Endothelial cell of coronary artery (primary cell): Measurements from ENCODE around the gene NCAN. TPM values are rescaled to one million over a fixed set of nuclear protein-coding genes. Genes with fewer than 3 reads are reported as not detected.

ENCODE experiments used
- total RNA-seq: library from RNA; depleted of rRNA; stranded (reverse); fragments of >200 nt; gene quantifications from 2 replicates; pipeline ENCODE4 v1.2.3, GENCODE V29; 2014

Gene NCAN
- not detected in 2 replicates for total RNA-seq

DNA sequence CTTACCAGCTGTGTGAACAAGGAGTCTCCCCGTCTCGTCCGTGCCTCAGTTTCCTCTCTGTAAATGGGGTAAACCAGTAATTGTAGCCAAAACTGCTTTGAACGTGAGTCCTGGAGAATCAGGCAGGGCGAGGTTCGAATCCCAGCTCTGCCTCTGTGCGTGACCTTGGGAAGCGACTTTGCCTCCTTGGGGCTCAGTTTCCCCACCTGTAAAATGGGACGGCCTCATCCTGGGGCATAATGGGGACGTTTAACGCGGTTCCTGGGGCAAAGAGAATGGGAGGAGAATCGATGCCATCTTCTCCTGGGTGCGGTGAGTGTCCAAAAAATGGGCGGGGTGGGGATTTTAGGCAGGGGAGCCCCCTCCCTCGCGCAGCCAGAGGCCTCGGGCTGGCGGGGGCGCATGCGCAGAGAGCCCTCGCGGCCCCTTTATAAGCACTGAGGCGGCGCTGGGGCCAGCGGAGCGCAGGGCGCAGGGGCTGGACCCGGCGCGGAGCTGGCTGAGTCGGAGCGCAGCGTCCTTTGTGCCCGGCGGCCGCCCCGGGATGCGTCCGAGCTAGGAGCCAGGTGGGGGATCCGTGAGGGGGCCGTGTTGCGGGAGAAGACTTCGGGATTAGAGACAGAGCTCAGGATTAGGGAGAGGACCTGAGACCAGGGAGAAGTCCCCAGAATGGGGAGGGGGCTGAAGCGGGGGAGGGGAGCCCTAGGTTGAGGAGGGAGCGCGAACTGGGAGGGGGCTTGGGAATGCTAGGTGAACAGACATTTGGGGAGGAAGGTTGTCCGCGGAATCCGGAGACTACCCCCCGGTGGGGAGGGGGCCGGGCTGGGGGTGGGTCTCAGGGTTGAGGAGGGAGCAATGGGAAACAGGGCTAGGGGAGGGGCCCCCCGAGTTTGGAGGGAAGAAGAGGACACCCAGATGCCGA lies at the start of gene NCAN:
TSS of gene NCAN (plus strand) at position 460 of the 922 bp plus-strand sequence. CDS start 4,996 bp downstream, outside the sequence.

DNA sequence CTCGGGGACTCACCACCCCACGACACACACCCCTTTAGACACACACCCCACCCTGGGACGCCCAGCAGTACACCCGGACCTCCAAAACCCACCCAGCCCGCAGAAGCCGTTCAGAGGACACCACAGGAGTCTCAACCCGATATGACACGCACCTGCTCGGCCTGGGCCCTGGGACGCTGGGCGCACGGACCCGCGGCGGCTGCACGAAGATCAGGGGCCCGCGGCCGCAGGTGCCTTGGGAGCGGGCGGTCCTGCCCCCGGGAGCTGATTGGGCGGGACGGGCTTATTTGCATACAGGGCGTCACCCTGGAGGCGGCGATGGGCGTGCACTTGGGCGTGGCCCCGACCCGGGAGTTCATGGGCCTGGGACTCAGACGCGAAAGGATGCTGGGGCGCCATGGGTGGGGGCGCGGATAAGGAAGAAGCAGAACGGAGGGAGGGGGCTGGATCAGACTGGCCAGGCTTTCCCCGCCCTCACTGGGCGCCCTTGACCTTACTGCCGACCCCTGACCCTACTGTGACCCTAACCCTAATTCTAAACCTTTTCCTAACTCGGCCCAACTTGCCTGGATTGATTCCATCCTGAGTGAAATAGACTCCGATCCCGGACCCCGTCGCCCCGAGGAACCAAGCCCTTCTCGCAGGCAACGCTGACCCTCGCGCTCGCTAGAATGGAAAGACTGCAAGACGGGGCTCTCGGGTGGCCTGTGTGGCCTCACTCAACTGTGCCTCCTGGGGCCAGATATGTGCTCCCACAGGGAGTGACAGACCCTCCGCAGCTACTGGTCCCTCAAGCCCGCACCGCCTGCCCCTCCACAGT lies 41.5 kb upstream of the NCAN start, which contains the start of gene MEF2B:
TSS of gene MEF2B (minus strand) at position 211 of the 820 bp plus-strand sequence. CDS start 19,528 bp downstream, outside the sequence.

DNA sequence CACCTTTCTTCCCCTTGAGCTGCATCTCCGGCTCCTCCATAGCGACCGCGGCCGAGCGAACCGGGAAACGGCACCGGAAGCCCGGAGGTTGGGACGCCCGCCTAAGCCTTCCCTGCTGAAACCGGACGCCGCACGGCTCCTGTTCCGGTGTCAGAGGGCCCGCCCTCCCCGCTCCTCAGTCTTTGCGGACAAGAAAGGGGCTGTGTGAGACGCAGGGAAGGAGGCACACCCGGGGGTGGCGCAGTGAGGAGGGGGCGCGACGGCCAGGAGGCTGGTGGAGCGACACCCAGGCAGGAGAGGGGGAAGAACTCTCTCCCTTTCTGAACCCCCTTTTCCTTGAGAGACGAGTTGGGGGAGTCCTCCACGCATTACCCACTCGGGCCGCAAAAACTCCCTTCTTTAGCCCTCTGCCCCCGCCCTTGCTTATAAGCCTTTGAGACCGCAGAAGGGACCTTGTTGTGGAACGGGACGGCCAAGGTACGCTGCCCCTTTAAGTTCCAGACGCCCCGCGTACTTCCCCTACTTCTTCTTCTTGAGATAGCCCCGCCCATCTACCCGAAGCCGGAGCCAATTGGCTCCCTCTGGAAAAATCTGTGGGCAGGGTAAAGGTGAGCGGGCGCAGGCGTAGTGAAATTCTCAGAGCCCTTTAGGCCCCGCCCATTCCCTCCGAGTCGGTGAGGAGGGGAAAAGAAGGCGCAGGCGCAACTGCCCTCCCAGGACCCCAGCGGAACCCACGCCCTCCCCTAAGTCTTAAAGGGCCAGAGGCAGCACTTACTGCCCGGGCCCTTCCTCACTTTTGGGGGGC lies 19.5 kb upstream of the NCAN start, which contains the start of the genes BORCS8 and RFXANK:
TSS of gene BORCS8 (minus strand) at position 75 of the 805 bp plus-strand sequence. CDS start at position 40, 35 bp downstream.
TSS of gene RFXANK (plus strand) at position 181 of the 805 bp plus-strand sequence. CDS start 1,689 bp downstream, outside the sequence.

DNA sequence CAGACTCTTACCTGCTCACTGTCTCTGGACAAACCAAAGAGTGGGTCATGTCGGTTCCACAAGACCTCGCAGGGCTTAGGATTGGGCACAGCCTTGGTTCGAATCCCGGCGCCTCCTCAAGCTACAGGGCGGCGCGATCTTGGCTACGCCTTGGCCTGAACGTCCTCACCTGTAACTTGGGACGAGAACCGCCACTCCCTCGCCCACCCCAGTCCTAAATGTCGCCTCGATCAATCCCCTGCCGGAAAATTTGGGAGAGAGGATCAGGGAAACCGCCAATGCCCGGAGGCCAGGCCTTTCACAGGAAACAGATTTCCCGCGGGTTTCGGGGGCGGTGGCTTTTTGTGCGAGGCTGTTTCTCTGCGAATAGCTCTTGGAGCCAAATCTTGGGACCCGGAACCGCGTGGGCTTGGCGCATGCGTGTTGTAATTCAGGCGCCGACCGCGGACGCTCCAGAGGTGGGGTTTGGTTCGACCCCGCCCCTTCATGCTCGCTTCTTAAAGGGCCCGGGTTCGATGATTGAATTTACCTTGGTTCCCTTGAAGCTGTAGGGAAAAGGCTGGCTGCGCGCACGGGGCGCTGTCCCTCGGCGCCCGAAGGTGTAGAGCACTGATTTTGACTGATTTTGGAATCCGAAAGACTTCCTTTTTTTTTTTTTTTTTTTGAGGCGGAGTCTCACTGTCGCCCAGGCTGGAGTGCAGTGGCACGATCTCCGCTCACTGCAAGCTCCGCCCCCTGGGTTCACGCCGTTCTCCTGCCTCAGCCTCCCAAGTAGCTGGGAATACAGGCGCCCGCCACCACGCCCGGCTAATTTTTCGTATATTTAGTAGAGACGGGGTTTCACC lies 8.5 kb upstream of the NCAN start, which contains the start of gene NR2C2AP:
TSS of gene NR2C2AP (minus strand) at position 403 of the 845 bp plus-strand sequence. CDS start at position 49, 354 bp downstream.

Other genes starting within 250 kb of the NCAN start
- 17.4 and 25.4 TPM in 2 replicates for gene SUGP2, start 178.4 kb upstream of the NCAN start, total RNA-seq
- 52.1 and 62.9 TPM in 2 replicates for gene ARMC6, start 178.4 kb upstream of the NCAN start, total RNA-seq
- gene SLC25A42, start 148.0 kb upstream of the NCAN start, total RNA-seq, result 2.8 and 3.7 TPM in 2 replicates
- 18.4 and 27.2 TPM in 2 replicates for gene TMEM161A, start 73.5 kb upstream of the NCAN start, total RNA-seq
- 0.09 TPM in 1 of 2 replicates, not detected in the other for gene MEF2B, start 41.7 kb upstream of the NCAN start, total RNA-seq
- gene BORCS8, start 19.8 kb upstream of the NCAN start, total RNA-seq, result 17.1 and 22.0 TPM in 2 replicates
- gene RFXANK, start 19.7 kb upstream of the NCAN start, total RNA-seq, result 72.8 and 83.6 TPM in 2 replicates
- gene NR2C2AP, start 8.5 kb upstream of the NCAN start, total RNA-seq, result 9.9 and 10.3 TPM in 2 replicates
- 0.09 and 0.19 TPM in 2 replicates for gene TM6SF2, start 61.3 kb downstream of the NCAN start, total RNA-seq
- gene SUGP1, start 108.6 kb downstream of the NCAN start, total RNA-seq, result 29.1 and 31.2 TPM in 2 replicates
- gene MAU2, start 108.9 kb downstream of the NCAN start, total RNA-seq, result 21.3 and 31.1 TPM in 2 replicates
- 50.7 and 51.3 TPM in 2 replicates for gene GATAD2A, start 193.7 kb downstream of the NCAN start, total RNA-seq